IMR-90 (cell line): ENCODE results near the gene WASF3. TPM values are rescaled to one million over a fixed set of nuclear protein-coding genes. Genes with fewer than 3 reads are reported as not detected.

ENCODE experiments used
- ATAC-seq: fragments of 200-7000 bp; cut with Tn5 transposase; 2 replicates; pipeline ENCODE4 v1.9.1; 2020; ENCODE audit warnings: low read depth, mild to moderate bottlenecking, moderate library complexity
- BruUV-seq: library from RNA; stranded (reverse); fragments of 400-500 nt; replicated peaks from 2 replicates; lab custom pipeline; 2021; lab: Mats Ljungman, UMichigan
- CTCF ChIA-PET: fragments of 300-600 bp; formaldehyde crosslinking; extraction: SDS; loops from one replicate; lab custom pipeline; 2021; ENCODE audit warnings: antibody characterized with exemption; lab: Yijun Ruan, JAX
- POLR2A ChIA-PET: fragments of 300-600 bp; sonication (Branson Sonifier 250); formaldehyde crosslinking; loops from one replicate; lab custom pipeline; 2022; ENCODE audit warnings: antibody characterized with exemption; ENCODE audit not compliant: unreplicated experiment; lab: Charles Lee
- DNase-seq: peaks from one replicate; pipeline ENCODE4 v3.0.0; 2013
- H2AFZ ChIP-seq: replicated peaks from 2 replicates; pipeline ENCODE3; 2013; ENCODE audit warnings: low read length, mild to moderate bottlenecking; ENCODE audit not compliant: poor library complexity
- H2AK5ac ChIP-seq: 2 replicates; pipeline ENCODE4 v1.6.1; 2013; ENCODE audit warnings: low read depth, low read length, inconsistent platforms
- H2AK9ac ChIP-seq: replicated peaks from 2 replicates; pipeline ENCODE3; 2013; ENCODE audit warnings: mild to moderate bottlenecking, low read depth, low read length, moderate library complexity; ENCODE audit not compliant: poor library complexity
- H2BK120ac ChIP-seq: 2 replicates; pipeline ENCODE4 v1.6.1; 2013; ENCODE audit warnings: low read depth, low read length, inconsistent platforms
- H2BK15ac ChIP-seq: 3 replicates; pipeline ENCODE4 v1.6.1; 2013; ENCODE audit warnings: low read depth, low read length, inconsistent platforms
- H2BK20ac ChIP-seq: 2 replicates; pipeline ENCODE4 v1.6.1; 2013; ENCODE audit warnings: low read depth, mild to moderate bottlenecking, inconsistent platforms, low read length, moderate library complexity
- H2BK5ac ChIP-seq: 2 replicates; pipeline ENCODE4 v1.6.1; 2013; ENCODE audit warnings: mild to moderate bottlenecking, low read depth, low read length, inconsistent platforms; ENCODE audit not compliant: poor library complexity, severe bottlenecking
- H3K14ac ChIP-seq: replicated peaks from 2 replicates; pipeline ENCODE4 v1.6.1; 2013; ENCODE audit warnings: low read depth, low read length, inconsistent platforms
- H3K18ac ChIP-seq: 2 replicates; pipeline ENCODE4 v1.6.1; 2013; ENCODE audit warnings: low read depth, low read length, control low read depth
- H3K23ac ChIP-seq: 2 replicates; pipeline ENCODE4 v1.6.1; 2013; ENCODE audit warnings: low read depth, low read length, inconsistent platforms
- H3K27ac ChIP-seq: 2 replicates; pipeline ENCODE4 v1.5.1; 2013; ENCODE audit warnings: mild to moderate bottlenecking, control low read depth, low read length; ENCODE audit not compliant: insufficient read depth
- H3K27me3 ChIP-seq: 2 replicates; pipeline ENCODE4 v1.6.1; 2013; ENCODE audit warnings: low read length; ENCODE audit not compliant: control insufficient read depth, insufficient read depth
- H3K36me3 ChIP-seq: 2 replicates; pipeline ENCODE4 v1.6.1; 2013; ENCODE audit warnings: low read length, mixed read lengths; ENCODE audit not compliant: control insufficient read depth, insufficient read depth
- H3K4ac ChIP-seq: 2 replicates; pipeline ENCODE4 v1.6.1; 2013; ENCODE audit warnings: low read depth, low read length, inconsistent platforms
- H3K4me1 ChIP-seq: 2 replicates; pipeline ENCODE4 v1.6.1; 2013; ENCODE audit warnings: low read length, mixed read lengths; ENCODE audit not compliant: control insufficient read depth, insufficient read depth
- H3K4me2 ChIP-seq: 2 replicates; pipeline ENCODE4 v1.6.1; 2013; ENCODE audit warnings: low read depth, mild to moderate bottlenecking, control low read depth, low read length, moderate library complexity
- H3K4me3 ChIP-seq: 2 replicates; pipeline ENCODE4 v1.5.1; 2013; ENCODE audit warnings: low read depth, mild to moderate bottlenecking, control low read depth, low read length, moderate library complexity; ENCODE audit not compliant: insufficient read depth
- H3K56ac ChIP-seq: 2 replicates; pipeline ENCODE4 v1.6.1; 2013; ENCODE audit warnings: low read length, inconsistent platforms; ENCODE audit not compliant: insufficient read depth; ENCODE audit errors: extremely low read depth
- H3K79me1 ChIP-seq, 2 experiments: 2 replicates each; pipeline ENCODE4 v1.6.1; 2013; ENCODE audit warnings: low read length in 2 of 2, inconsistent platforms in 1 of 2, low read depth in 1 of 2
- H3K9ac ChIP-seq: 2 replicates; pipeline ENCODE4 v1.6.1; 2013; ENCODE audit warnings: low read depth, low read length, control low read depth
- H3K9me1 ChIP-seq: 2 replicates; pipeline ENCODE4 v1.6.1; 2013; ENCODE audit warnings: low read length, inconsistent platforms; ENCODE audit not compliant: insufficient read depth
- H3K9me3 ChIP-seq: 2 replicates; pipeline ENCODE4 v1.6.1; 2013; ENCODE audit warnings: low read length; ENCODE audit not compliant: control insufficient read depth, insufficient read depth
- H4K20me1 ChIP-seq: 2 replicates; pipeline ENCODE4 v1.6.1; 2013; ENCODE audit warnings: low read length, inconsistent platforms; ENCODE audit not compliant: insufficient read depth
- H4K5ac ChIP-seq: 2 replicates; pipeline ENCODE4 v1.6.1; 2013; ENCODE audit warnings: mild to moderate bottlenecking, low read depth, low read length, control low read depth
- H4K8ac ChIP-seq, 2 experiments: 2 replicates each; pipeline ENCODE4 v1.6.1; 2013; ENCODE audit warnings: low read depth in 2 of 2, low read length in 2 of 2, control low read depth in 1 of 2, inconsistent platforms in 1 of 2
- H4K91ac ChIP-seq: 2 replicates; pipeline ENCODE4 v1.6.1; 2013; ENCODE audit warnings: low read depth, low read length, inconsistent platforms; ENCODE audit not compliant: insufficient read depth
- CHD1 ChIP-seq: IDR thresholded peaks from 2 replicates; pipeline ENCODE4 v1.6.1; 2012; ENCODE audit warnings: low read depth, low read length, improper control_type of control experiment
- CTCF ChIP-seq: conservative IDR thresholded peaks from 2 replicates; pipeline ENCODE4 v1.5.1; 2012; ENCODE audit warnings: mild to moderate bottlenecking, low read depth, low read length, improper control_type of control experiment
- ELK1 ChIP-seq: fragments of 150-350 bp; IDR thresholded peaks from 2 replicates; pipeline ENCODE4 v1.6.1; 2016; ENCODE audit warnings: low read depth, mild to moderate bottlenecking, low read length, moderate library complexity, borderline replicate concordance
- FOS ChIP-seq: fragments of 150-350 bp; IDR thresholded peaks from 2 replicates; pipeline ENCODE4 v1.6.1; 2016; ENCODE audit warnings: low read depth, low read length
- MAFK ChIP-seq: IDR thresholded peaks from 2 replicates; pipeline ENCODE4 v1.6.1; 2012; ENCODE audit warnings: low read depth, low read length, improper control_type of control experiment
- MXI1 ChIP-seq: IDR thresholded peaks from 2 replicates; pipeline ENCODE4 v1.6.1; 2012; ENCODE audit warnings: low read depth, mild to moderate bottlenecking, low read length, moderate library complexity, borderline replicate concordance
- NFE2L2 ChIP-seq: fragments of 150-350 bp; IDR thresholded peaks from 2 replicates; pipeline ENCODE4 v1.6.1; 2016; ENCODE audit warnings: low read depth, mild to moderate bottlenecking, low read length
- RAD21 ChIP-seq: IDR thresholded peaks from 2 replicates; pipeline ENCODE4 v1.6.1; 2012; ENCODE audit warnings: low read length, improper control_type of control experiment
- RCOR1 ChIP-seq: IDR thresholded peaks from 2 replicates; pipeline ENCODE4 v1.6.1; 2012; ENCODE audit warnings: mild to moderate bottlenecking, low read length, improper control_type of control experiment; ENCODE audit not compliant: insufficient replicate concordance
- RFX5 ChIP-seq: IDR thresholded peaks from 2 replicates; pipeline ENCODE4 v1.8.0; 2012; ENCODE audit warnings: low read depth, mild to moderate bottlenecking, low read length, moderate library complexity
- SMC3 ChIP-seq: fragments of 150-350 bp; IDR thresholded peaks from 2 replicates; pipeline ENCODE4 v1.6.1; 2016; ENCODE audit warnings: low read depth, mild to moderate bottlenecking, antibody characterized with exemption, low read length, moderate library complexity
- USF2 ChIP-seq: fragments of 150-350 bp; IDR thresholded peaks from 2 replicates; pipeline ENCODE4 v1.6.1; 2017; ENCODE audit warnings: mild to moderate bottlenecking, antibody characterized with exemption, low read length, low read depth
- WGBS, 2 experiments: methylation state at CpG; one replicate each; pipeline versions ENCODE4 v1.1.5 to v1.1.7; 2013; ENCODE audit warnings: missing lambda C conversion rate in 2 of 2; ENCODE audit not compliant: insufficient read length in 1 of 2; ENCODE audit errors: extremely low coverage in 2 of 2; 5-methylcytosine and 5-hydroxymethylcytosine counted together
- dilution Hi-C: fragments of 300-500 bp; cut with HindIII; formaldehyde crosslinking; loops from one replicate; pipeline ENCODE4 v1.14.3; 2018; ENCODE audit warnings: low sequenced_read_pairs; ENCODE audit not compliant: unreplicated experiment
- in situ Hi-C: fragments of 300-500 bp; cut with MboI; formaldehyde crosslinking; loops from 3 replicates; pipeline ENCODE4 v1.14.3; 2019; ENCODE audit warnings: low sequenced_read_pairs, inconsistent platforms, mixed read lengths
- intact Hi-C: fragments of 100-400 bp; cut with micrococcal nuclease; formaldehyde crosslinking; loops from 2 replicates; pipeline ENCODE4 v1.10.0; 2022
- polyA plus RNA-seq, 3 experiments: library from polyadenylated mRNA; depleted of rRNA; stranded (reverse); fragments of >200 nt; gene quantifications; 2 replicates each; pipeline ENCODE4 v1.2.3, GENCODE V29; 2012; ENCODE audit warnings: low replicate concordance in 1 of 3
- total RNA-seq: library from RNA; depleted of rRNA; stranded (reverse); fragments of >200 nt; gene quantifications from 2 replicates; pipeline ENCODE4 v1.2.3, GENCODE V29; 2012

WASF3 gene
- total and polyA plus RNA-seq, 2 of the 4 experiments (the other 2 are of a cell fraction): 4.3 to 11.4 TPM

GRCh38 chr13:26548205-26548765 lies 9.2 kb upstream of the WASF3 start (continued):
- TF ChIP-seq USF2 (no peak), MAFK (no peak)

- Histone ChIP-seq H2AK9ac (no peak overlapping the region), H2BK20ac (no peak overlapping the region), H3K4me1 (no peaks in the 10 kb centered on the region), H3K27me3 (peaks cover 13% of the 10 kb centered on the region), H3K27ac (no peak overlapping the region), H3K23ac (no peak overlapping the region), H4K20me1 (no peaks in the 10 kb centered on the region), H2AK5ac (no peak overlapping the region), H3K56ac (no peak overlapping the region), H2BK15ac (no peak overlapping the region), H3K18ac (no peak overlapping the region), H3K4me3 (no peak overlapping the region), H3K9ac (no peak overlapping the region), H3K4ac (no peak overlapping the region), H3K14ac (no peak overlapping the region), H2AFZ (no peak overlapping the region), H3K4me2 (no peak overlapping the region), H3K36me3 (no peaks in the 10 kb centered on the region), H2BK120ac (no peak overlapping the region), H4K5ac (no peak overlapping the region), H4K8ac (no peak overlapping the region), H4K91ac (no peak overlapping the region), H2BK5ac (no peak overlapping the region), H3K9me3 (no peaks in the 10 kb centered on the region), H3K9me1 (no peaks in the 10 kb centered on the region), H3K79me1 (no peaks in the 10 kb centered on the region)
- ChIA-PET CTCF (no interaction called here), POLR2A (no interaction called here)
- no CpG with 5 or more reads among the region's 1 CpG for WGBS, 2 experiments
- dilution Hi-C loops (no loop called here), in situ Hi-C loops (no loop called here), intact Hi-C loops (no loop called here)
- TF ChIP-seq USF2 (no peak), ELK1 (no peak), RFX5 (no peak), RCOR1 (no peak), CHD1 (no peak), NFE2L2 (no peak), SMC3 (no peak), CTCF (no peak), MAFK (no peak), FOS (no peak), MXI1 (no peak), RAD21 (no peak)
- ATAC-seq (no peak), DNase-seq (no peak)
- no TSS peak for BruUV-seq
Observed at GRCh38 chr13:26549713-26550112, 7.8 kb upstream of the WASF3 start.
